Kidney tubule cell (primary cell): ENCODE data around the gene NOX5.

ENCODE experiments used
- DNase-seq: peaks from one replicate; pipeline ENCODE4 v3.0.0-alpha.2; 2018; ENCODE audit warnings: low spot score

The NOX5 gene

GRCh38 chr15:69018951-69019350 is 4.5 kb downstream of the NOX5 start:
- DNase-seq = no peak

GRCh38 chr15:69021895-69022294 is 7.4 kb downstream of the NOX5 start:
- peak; percentile 44 for DNase-seq

GRCh38 chr15:69025320-69025719 is 10.8 kb downstream of the NOX5 start:
- no peak for DNase-seq

- no peak for DNase-seq
Observed at GRCh38 chr15:69026355-69026754, 11.9 kb downstream of the NOX5 start.

DNA sequence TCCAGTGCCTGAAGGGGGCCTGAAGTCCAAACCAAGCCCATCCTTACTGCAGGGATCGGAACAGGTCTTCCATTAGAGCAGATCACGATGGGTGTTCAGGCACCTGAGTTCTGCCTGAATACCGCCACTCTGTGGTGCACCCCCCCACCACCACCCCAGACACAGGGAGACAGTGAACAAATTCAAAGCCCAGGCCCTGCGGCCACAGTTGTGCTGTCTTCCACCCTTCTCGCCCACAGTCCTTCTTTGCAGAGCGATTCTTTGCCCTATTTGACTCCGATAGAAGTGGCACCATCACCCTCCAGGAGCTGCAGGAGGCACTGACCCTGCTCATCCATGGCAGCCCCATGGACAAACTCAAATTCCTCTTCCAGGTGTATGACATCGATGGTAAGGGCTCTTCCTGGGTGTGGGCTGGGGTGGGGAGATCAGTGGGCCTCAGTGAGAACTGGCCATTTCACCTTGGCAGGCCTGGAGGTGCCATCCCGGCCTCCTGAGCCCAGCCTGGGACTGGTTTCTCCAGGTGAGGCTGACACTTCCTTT is 13.6 kb downstream of the NOX5 start:
- no peak for DNase-seq

GRCh38 chr15:69031013-69032001 is 16.8 kb downstream of the NOX5 start:
- DNase-seq = peak; percentile 48

DNA sequence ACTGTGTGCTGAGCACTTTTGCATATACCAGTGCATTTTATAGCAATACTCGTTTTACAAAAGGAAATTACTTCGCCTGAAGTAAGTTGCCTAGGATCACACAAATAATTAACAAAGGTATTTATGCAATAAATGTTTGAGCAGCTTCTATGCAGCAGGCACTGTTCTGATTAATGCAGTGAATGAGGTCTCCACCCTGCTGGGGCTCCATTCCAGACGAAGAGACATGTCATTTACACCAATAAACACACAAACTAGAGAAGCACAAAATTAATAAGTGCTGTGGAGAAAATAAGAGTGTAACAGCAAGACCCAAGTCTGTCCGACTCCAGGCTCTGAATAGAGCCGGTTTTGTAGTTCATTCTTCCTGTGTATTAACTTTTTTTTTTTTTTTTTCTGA is 17.5 kb downstream of the NOX5 start:
- peak; percentile 28 for DNase-seq

GRCh38 chr15:69032703-69033373 is 18.3 kb downstream of the NOX5 start:
- no peak for DNase-seq

GRCh38 chr15:69034352-69034751 is 19.9 kb downstream of the NOX5 start:
- peak; percentile 94 for DNase-seq

DNA sequence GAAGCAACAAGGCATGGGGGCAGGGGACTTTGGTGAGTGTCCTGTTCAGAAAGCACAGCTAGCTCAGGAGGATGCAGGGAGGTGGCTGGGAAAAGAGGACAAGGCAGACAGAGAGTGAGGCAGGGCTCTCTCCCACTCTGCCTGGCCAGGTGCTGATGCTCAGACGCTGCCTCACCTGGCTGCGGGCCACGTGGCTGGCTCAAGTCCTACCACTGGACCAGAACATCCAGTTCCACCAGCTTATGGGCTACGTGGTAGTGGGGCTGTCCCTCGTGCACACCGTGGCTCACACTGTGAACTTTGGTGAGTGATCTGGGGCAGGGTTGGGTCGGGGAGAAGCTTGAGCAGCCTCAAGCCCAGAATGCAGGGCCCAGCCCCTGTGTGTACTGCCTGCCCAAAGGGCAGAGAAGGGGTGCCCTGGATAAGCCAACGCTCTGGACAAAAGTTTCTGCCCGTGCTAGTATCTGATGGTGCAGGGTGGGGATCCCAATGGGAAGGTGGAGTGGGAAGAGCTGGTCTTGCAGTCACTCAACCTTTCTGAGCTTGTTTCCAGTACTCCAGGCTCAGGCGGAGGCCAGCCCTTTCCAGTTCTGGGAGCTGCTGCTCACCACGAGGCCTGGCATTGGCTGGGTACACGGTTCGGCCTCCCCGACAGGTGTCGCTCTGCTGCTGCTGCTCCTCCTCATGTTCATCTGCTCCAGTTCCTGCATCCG is 20.9 kb downstream of the NOX5 start:
- peak; percentile 80 for DNase-seq

DNA sequence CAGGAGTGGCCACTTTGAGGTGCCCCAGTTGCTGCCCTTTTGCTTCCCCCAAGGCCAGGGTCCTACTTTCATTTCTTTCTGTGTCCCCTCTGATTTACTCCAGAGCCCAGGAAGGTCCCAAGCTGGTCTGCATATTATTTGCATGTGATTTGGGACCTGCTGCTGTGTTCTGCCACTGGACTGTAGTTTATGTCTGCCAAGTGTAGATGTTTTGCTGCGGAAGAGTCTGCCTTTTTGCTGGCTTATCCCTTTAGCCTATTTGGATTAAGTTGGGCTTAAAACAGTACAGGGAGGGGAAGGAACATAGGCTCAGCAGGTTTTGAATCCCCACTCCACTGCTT is 21.4 kb downstream of the NOX5 start:
- DNase-seq = no peak

DNA sequence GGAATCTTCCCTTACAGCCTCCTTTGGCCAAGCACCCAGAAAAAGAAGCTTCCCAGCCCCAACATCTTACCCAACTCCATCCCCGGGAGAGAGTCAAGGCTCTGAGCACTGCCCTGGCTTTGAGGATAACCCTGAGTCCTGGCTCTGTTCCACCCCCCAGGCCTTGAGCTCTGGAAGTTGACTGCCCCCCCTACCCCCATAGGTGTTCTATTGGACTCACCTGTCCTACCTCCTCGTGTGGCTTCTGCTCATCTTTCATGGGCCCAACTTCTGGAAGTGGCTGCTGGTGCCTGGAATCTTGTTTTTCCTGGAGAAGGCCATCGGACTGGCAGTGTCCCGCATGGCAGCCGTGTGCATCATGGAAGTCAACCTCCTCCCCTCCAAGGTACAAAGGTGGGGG is 22.3 kb downstream of the NOX5 start:
- no peak for DNase-seq

DNA sequence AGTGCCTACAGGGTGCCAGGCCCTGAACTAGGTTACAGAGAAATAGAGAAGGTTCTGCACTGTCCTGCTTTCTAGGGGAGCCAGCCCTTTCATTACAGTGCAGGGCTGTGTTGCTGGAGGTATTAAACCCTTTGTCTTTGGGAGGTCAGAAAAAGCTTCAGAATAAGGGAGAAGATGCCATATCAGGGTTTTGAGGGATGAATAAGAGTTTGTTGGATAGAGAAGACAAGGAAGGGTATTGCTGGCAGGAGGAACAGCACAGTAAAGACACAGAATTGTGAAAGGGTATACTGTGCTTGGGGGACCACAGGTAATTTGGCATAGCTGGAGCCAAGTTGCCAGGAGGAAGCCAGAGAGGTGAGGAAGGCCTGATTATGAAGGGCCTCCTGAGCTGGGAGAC is 23.0 kb downstream of the NOX5 start:
- DNase-seq = no peak

GRCh38 chr15:69037977-69038376 is 23.5 kb downstream of the NOX5 start:
- DNase-seq = no peak

- DNase-seq = no peak
Observed at GRCh38 chr15:69038508-69038907, 24.0 kb downstream of the NOX5 start.

DNA sequence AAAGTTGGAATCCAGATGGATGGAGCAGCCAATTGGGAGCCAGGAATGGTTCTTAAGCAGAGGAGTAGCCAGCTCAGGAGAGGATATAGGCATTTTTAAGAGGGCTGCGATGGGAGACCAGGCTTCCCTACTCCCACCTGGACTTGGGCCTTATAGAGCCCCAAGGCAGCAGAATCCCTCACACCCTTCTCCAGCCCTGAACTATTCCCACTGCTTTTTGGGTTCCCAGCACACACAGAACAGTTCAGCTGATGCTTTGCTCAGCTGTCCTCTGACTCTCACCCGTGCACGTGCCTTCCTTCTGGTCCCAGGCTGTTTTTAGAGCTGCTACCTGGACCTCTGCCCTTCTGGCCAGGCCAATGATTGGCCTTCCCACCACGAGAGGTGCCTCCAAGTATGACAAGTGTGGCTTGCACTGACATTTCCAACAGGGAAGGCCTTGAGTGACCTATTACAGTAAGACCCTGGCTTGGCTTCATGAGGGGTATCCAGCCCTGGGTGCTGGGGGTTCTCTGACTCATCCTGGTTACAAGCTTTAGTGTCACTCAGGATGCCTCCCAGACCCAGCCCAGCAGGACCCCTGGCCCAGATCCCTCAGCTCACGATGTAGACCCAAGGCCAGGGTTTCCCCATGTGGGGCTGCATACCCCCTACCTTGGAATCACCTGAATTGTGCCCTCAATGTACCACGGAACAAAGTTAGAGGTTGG is 25.2 kb downstream of the NOX5 start:
- no peak for DNase-seq

- DNase-seq = no peak
Observed at GRCh38 chr15:69042531-69042930, 28.0 kb downstream of the NOX5 start.

GRCh38 chr15:69045802-69046201 is 31.3 kb downstream of the NOX5 start:
- no peak for DNase-seq

DNA sequence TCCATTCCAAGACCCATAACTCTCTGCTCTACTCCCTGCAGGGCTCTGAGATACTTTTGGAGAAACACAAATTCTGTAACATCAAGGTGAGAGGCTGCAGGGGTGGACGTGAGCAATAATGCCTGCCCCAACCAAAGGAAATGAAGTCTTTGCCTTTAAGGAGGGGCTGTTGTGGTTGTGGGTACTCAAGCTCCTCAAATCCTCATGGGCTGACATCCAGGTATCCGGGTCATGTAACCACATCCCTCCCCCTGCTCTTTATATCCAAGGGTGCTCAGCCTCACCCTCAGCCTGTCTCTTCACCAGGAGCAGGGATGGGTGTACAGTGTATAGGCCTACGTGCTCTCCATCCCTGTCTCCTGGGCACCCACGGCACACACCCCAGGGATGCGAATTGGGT is 32.3 kb downstream of the NOX5 start:
- no peak for DNase-seq

DNA sequence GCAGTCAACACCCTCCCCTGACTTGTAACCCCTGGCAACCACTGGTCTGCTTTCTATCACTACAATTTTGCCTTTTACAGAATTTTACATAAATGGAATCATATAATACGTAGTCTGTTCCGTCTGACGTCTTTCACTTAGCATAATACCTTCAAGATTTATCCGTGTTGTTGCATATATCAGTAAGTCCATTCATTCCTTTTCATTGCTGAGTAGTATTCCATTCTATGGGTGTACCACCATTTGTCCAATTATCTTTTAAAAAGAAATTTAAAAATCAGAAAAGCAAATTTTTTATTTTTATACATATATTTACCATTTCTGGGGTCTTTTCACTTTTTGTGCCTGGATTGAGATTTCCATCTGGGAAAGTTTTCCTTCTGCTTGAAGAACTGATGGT is 35.5 kb downstream of the NOX5 start:
- DNase-seq = no peak

- no peak for DNase-seq
Observed at GRCh38 chr15:69055251-69055650, 40.8 kb downstream of the NOX5 start.

- peak; percentile 52 for DNase-seq
Observed at GRCh38 chr15:69056365-69056764, 41.9 kb downstream of the NOX5 start.
